ENCODE data around the gene NBR1.
"Not testable (repeated sequence)": the region's sequence is repeated elsewhere in the genome, so short reads cannot be mapped to it uniquely, and the experiment has no call there.

Gene NBR1

GRCh38 chr17:43183921-43184320, 12.9 kb downstream of the NBR1 start:
- Histone ChIP-seq H3K9me3 (ENCODE audit: control insufficient read depth, insufficient read depth, low read depth, low read length) (no peaks in the 10 kb centered on the region; the same call in 1 of the 2 replicates), H3K36me3 (ENCODE audit: control insufficient read depth in 2 of 2, insufficient read depth in 1 of 2, low read length in 2 of 2) (peaks cover 32 to 57% of the 10 kb centered on the region in 2 experiments), H3K27ac (ENCODE audit: extremely low read depth, low read depth, low read length) (no peak overlapping the region), H3K4me3 (ENCODE audit: low read depth, low read length) (no peak overlapping the region), H3K4me1 (ENCODE audit: control insufficient read depth, insufficient read depth, low read length) (no peaks in the 10 kb centered on the region)
- ChIA-PET POLR2A (no interaction called here), CTCF (interaction anchor here (0.7 kb wide), 1 partner anchor 11 kb away, joined by 3 read pairs; no protein-coding TSS in a partner anchor)
- no peak for TF ChIP-seq ZNF560 (tag by site-specific recombination; IDR thresholded peaks at IDR 0.05; ENCODE audit: borderline replicate concordance)
- no peak for TF ChIP-seq KLF16 (tag by site-specific recombination; IDR thresholded peaks at IDR 0.05)
- TF ChIP-seq HOXA7 (CRISPR knock-in tag; IDR thresholded peaks at IDR 0.05; ENCODE audit: borderline replicate concordance) = no peak
- TF ChIP-seq GLI4 (tag by site-specific recombination; IDR thresholded peaks at IDR 0.05) = no peak
- no peak for TF ChIP-seq TRIM28 (IDR thresholded peaks at IDR 0.05; ENCODE audit: borderline replicate concordance, low read length)
- no peak for TF ChIP-seq ZNF707 (tag by site-specific recombination; IDR thresholded peaks at IDR 0.05)

DNA sequence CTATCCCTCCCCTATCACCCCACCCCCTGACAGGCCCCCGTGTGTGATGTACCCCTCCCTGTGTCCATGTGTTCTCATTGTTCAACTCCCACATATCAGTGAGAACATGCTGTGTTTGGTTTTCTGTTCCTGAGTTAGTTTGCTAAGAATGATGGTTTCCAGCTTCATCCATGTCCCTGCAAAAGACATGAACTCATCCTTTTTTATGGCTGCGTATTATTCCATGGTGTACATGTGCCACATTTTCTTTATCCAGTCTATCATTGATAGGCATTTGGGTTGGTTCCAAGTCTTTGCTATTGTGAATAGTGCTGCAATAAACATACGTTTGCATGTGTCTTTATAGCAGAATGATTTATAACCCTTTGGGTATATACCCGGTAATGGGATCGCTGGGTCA, 15.6 kb downstream of the NBR1 start:
- H3K36me3 ChIP-seq (ENCODE audit: control insufficient read depth in 2 of 2, insufficient read depth in 1 of 2, low read length in 2 of 2) = peaks cover 42 to 63% of the 10 kb centered on the region in 2 experiments
- H3K9me3 ChIP-seq (ENCODE audit: control insufficient read depth, insufficient read depth, low read depth, low read length); H3K27ac ChIP-seq (ENCODE audit: extremely low read depth, low read depth, low read length); H3K4me3 ChIP-seq (ENCODE audit: low read depth, low read length); POLR2A ChIA-PET; H3K4me1 ChIP-seq (ENCODE audit: control insufficient read depth, insufficient read depth, low read length): not testable (repeated sequence)
- CTCF ChIA-PET = interaction anchor here (1.0 kb wide), 1 partner anchor 189 kb away, joined by 4 read pairs; the partner anchor contains the start of gene RPL27
- TF ChIP-seq ZNF146 (tag by site-specific recombination; IDR thresholded peaks at IDR 0.05) (peak; percentile 99), ZNF280D (tag by site-specific recombination; IDR thresholded peaks at IDR 0.05) (0 out of 2 replicates have a peak, but pooled peaks have one; percentile 31), ZNF580 (tag by site-specific recombination; IDR thresholded peaks at IDR 0.05) (0 out of 2 replicates have a peak, but pooled peaks have one; percentile 12)

DNA sequence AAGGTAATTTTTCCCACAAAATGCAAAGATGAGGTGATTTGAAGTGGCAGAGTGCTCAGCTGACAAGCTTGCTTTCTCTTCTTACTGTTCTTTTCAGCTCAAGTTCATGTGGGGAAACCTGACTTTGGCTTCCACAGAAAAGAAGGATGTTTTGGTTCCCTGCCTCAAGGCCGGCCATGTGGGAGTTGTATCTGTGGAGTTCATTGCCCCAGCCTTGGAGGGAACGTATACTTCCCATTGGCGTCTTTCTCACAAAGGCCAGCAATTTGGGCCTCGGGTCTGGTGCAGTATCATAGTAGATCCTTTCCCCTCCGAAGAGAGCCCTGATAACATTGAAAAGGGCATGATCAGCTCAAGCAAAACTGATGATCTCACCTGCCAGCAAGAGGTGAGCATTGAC, 22.2 kb downstream of the NBR1 start:
- ChIA-PET CTCF (interaction anchor here (0.9 kb wide), 2 partner anchors 116 to 135 kb away, joined by 3 read pairs; no protein-coding TSS in a partner anchor), POLR2A (no interaction called here)
- Histone ChIP-seq H3K4me3 (ENCODE audit: low read depth, low read length) (no peak overlapping the region), H3K9me3 (ENCODE audit: control insufficient read depth, insufficient read depth, low read depth, low read length) (no peaks in the 10 kb centered on the region), H3K27ac (ENCODE audit: extremely low read depth, low read depth, low read length) (no peak overlapping the region), H3K36me3 (ENCODE audit: control insufficient read depth in 2 of 2, insufficient read depth in 1 of 2, low read length in 2 of 2) (peaks cover 83 to 96% of the 10 kb centered on the region in 2 experiments), H3K4me1 (ENCODE audit: control insufficient read depth, insufficient read depth, low read length) (no peaks in the 10 kb centered on the region)
- TF ChIP-seq IKZF3 (tag by site-specific recombination; IDR thresholded peaks at IDR 0.05) = no peak
- no peak for TF ChIP-seq ZNF133 (tag by site-specific recombination; IDR thresholded peaks at IDR 0.05)
- no peak for TF ChIP-seq ZNF121 (tag by site-specific recombination; IDR thresholded peaks at IDR 0.05)
- no peak for TF ChIP-seq ZSCAN16 (tag by site-specific recombination; IDR thresholded peaks at IDR 0.05)
- TF ChIP-seq ZNF555 (tag by site-specific recombination; conservative IDR thresholded peaks at IDR 0.05) = no peak
- TF ChIP-seq ZNF692 (tag by site-specific recombination; IDR thresholded peaks at IDR 0.05) = no peak
- TF ChIP-seq SP2 (tag by site-specific recombination; IDR thresholded peaks at IDR 0.05) = no peak
- no peak for TF ChIP-seq ZNF747 (tag by site-specific recombination; IDR thresholded peaks at IDR 0.05)
- TF ChIP-seq, protein P1, sequence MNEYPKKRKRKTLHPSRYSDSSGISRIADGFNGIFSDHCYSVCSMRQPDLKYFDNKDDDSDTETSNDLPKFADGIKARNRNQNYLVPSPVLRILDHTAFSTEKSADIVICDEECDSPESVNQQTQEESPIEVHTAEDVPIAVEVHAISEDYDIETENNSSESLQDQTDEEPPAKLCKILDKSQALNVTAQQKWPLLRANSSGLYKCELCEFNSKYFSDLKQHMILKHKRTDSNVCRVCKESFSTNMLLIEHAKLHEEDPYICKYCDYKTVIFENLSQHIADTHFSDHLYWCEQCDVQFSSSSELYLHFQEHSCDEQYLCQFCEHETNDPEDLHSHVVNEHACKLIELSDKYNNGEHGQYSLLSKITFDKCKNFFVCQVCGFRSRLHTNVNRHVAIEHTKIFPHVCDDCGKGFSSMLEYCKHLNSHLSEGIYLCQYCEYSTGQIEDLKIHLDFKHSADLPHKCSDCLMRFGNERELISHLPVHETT (tag by site-specific recombination; IDR thresholded peaks at IDR 0.05) = no peak
- no peak for TF ChIP-seq ZNF274 (IDR thresholded peaks at IDR 0.05; ENCODE audit: low read length)
- no peak for TF ChIP-seq ZNF274 (tag by site-specific recombination; IDR thresholded peaks at IDR 0.05; ENCODE audit: borderline replicate concordance)
- no peak for TF ChIP-seq ZNF266 (tag by site-specific recombination; IDR thresholded peaks at IDR 0.05; ENCODE audit: low read depth)
- TF ChIP-seq ZNF670 (tag by site-specific recombination; IDR thresholded peaks at IDR 0.05; ENCODE audit: low read depth) = no peak
- no peak for TF ChIP-seq ZNF596 (tag by site-specific recombination; IDR thresholded peaks at IDR 0.05)
- TF ChIP-seq SCRT2 (tag by site-specific recombination; IDR thresholded peaks at IDR 0.05) = no peak
- no peak for TF ChIP-seq SP7 (tag by site-specific recombination; IDR thresholded peaks at IDR 0.05)
- no peak for TF ChIP-seq GLI4 (tag by site-specific recombination; IDR thresholded peaks at IDR 0.05)
- TF ChIP-seq ZNF830 (tag by site-specific recombination; IDR thresholded peaks at IDR 0.05; ENCODE audit: low read depth) = no peak
- TF ChIP-seq ZNF585B (tag by site-specific recombination; IDR thresholded peaks at IDR 0.05) = no peak
- TF ChIP-seq GLI2 (tag by site-specific recombination; IDR thresholded peaks at IDR 0.05; ENCODE audit: borderline replicate concordance, low read depth) = no peak

Measured in HEK293 (cell line).